NCI-H1105 treated with DMSO at 0.1 percent for 48 hours (cell line): ENCODE results near the gene NEDD4L.
"Not testable (repeated sequence)": the region's sequence is repeated elsewhere in the genome, so short reads cannot be mapped to it uniquely, and the experiment has no call there.

Experiments used
- DNase-seq: peaks from one replicate; lab custom pipeline; 2025; lab: John Stamatoyannopoulos, UW

NEDD4L gene

GRCh38 chr18:58267493-58267892 is 223.5 kb downstream of the NEDD4L start:
- no peak for DNase-seq

DNA sequence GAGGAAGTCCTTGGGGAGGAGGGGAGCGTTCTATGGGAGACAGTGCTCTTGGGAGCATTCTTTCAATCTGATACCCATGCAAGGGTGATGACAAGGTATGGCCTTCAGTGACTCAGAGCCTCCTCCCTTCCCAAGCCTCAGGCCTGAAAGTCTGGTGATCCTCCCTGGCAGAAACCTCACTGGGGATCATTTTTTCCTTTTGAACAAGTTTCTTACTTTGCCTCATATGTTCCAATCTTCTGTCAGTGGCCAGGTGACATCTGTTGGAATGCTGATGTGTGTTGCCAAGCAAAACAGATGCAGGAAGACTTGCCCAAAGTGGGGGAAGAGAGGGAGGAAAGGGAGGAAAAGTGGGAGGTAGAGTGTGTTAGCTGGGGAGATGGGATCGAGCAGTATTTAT is 224.8 kb downstream of the NEDD4L start:
- no peak for DNase-seq

DNA sequence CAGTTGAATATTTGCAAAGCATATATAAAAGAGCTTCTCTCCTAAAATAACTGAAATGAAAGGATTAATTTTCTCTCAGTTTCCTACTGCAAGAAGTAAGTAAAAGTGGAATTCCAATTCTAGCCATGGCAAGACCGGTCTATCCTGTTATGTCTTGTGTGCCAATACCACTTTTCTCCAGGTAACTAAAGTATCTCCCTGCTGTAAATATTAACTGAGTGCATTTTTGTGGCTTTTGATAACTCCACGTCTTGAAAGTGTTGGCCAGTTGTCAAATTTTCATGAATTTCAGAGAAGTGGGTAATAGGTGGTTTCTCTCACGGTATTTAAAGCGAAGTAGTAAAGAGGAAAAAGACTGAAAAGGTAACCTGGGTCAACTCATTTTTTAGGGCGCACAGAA is 225.9 kb downstream of the NEDD4L start:
- peak; percentile 49 for DNase-seq

GRCh38 chr18:58270396-58270795 is 226.4 kb downstream of the NEDD4L start:
- no peak for DNase-seq

DNA sequence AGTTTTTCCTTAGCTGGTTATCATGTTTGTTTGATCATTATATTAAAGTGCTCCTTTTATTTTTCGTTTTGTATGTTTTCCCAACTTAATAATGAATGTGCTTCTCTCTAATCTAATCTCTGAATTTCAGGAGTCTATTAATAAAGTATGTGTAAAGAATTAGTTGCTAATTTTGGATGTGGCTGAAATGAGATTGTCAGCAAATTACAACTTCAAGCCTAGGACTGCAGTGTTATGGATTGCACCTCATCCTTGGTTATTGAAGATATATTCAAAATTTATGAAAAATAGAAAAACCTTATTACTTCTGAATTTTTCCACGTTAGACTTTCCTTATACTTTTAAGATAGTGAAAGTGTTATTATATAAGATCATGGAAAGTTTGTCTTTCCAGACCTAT is 227.7 kb downstream of the NEDD4L start:
- no peak for DNase-seq

DNA sequence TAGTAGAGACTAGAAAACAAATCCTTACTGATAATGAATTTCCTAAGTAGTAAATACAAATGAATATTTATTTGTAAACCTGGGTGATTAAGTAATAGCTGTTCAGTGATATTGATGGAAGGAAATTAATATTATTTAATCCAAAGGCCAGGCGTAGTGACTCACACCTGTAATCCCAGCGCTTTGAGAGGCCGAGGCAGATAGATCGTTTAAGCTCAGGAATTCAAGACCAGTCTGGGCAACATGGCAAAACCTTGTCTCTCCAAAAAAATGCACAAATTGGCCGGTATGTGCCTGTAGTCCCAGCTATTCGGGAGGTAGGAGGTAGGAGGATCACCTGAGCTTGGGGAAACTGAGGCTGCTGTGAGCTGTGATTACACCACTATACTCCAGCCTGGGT is 228.2 kb downstream of the NEDD4L start:
- no peak for DNase-seq

GRCh38 chr18:58272779-58273435 is 228.9 kb downstream of the NEDD4L start:
- DNase-seq: no peak

DNA sequence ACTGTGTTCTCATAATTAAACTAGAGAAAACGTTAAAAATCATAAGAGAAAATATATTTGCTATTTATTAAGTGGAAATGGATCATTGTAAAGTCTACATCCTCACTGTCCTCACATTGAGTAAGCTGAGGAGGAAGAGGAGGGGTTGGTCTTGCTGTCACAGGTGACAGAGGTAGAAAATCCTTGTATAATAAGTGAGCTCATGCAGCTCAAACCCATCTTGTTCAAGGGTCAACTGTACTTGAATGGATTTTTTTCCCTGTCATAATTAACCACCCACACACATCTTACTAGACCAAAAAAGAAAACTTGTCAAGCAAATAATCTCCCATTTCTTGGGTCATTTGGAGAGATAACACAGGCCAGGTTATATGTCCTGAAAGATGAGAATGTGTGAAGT is 231.2 kb downstream of the NEDD4L start:
- no peak for DNase-seq

DNA sequence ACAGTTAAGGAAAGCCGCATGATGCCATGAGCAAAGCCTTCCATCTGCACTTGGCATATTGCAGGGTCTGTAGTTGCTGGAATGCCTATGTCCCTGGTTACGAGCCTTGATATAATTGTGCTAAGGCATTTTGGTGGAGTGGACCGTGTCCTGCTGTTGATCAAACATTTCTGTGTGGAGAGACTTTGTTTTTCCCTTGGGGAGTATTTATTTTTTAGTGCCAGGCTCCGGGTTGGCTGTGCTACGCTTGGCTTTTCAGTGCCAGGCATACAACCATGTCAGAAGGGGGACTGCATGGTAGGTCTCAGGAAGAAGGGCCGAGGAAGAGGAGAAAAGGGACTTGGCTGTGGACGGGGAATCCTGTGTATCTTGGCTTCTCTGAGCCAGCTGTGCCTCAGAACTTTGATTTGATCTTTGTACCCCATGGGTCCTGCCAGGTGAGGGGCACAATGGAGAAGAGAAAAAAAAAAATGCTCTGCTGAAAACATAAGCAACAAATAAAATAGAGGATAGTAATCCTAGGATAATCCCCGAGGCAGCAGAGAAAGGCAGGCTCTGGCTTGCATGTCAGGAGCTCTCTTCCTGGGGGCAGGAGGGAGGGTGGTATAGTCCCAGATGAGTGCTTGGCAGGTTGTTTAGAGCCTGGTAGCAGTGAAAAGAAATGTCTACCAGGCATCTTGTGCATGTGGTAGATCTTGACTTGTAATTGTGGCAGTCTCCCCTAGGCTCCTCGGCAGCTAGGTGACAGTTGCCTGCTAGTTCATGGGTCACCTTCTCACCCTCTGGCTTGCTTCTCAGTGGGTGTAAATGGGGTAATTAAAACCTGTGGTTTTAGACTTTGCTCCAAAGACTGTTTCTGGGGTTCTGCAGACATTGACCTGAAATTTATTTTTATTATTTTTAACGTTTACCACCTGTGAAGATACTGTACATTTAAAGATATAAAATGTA is 233.0 kb downstream of the NEDD4L start:
- no peak for DNase-seq

DNA sequence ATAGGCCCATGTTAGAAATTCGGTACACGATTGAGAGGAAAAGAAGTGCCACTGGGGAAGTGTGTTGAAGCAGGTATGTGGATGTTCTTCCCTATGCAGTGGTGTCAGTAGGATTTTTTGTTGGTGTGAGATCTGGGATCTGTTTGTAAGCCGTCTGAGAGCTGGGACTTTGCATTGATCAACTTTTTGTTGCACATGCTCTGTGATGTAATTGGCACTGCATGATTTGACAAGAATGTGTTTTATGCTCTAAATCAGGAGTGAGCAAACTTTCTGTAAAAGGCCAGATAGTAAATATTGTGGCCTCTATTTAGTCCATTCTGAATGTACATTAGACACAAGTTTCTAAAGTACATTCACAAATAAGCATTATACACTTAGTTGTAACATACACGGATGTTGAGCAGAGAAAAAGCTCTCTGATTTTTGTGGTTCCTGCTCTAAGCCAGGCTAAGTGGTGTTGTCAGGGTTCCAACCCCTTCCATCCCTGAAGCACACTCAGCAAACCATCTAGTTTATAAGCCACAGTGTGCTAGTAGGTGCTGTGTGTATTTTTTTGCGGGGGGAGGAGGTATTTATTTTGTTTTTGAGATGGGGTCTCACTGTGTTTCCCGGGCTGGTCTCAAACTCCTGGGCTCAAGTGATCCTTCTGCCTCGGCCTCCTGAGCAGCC is 235.6 kb downstream of the NEDD4L start:
- no peak for DNase-seq

DNA sequence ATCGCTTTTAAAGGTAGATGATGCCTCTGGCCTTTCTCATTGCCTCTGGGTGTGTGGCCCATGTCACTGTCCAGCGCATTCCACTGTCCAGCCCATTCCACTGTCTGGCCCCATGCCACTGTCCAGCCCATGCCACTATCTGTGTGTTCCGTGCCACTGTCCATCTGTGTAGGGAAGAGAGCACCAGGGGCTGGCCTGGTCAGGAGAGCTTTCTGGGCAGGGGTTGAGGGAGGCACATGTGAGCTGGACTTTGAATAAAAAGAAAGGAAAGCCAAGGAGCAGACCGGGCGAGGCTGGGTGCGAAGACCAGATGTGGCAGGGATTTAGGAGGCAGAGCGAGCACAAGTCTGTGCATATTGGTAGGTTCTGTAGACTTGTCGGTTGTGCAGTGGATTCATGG is 236.2 kb downstream of the NEDD4L start:
- no peak for DNase-seq

GRCh38 chr18:58282872-58283271 is 238.8 kb downstream of the NEDD4L start:
- not testable (repeated sequence) for DNase-seq

GRCh38 chr18:58284699-58285448 is 240.8 kb downstream of the NEDD4L start:
- no peak for DNase-seq

DNA sequence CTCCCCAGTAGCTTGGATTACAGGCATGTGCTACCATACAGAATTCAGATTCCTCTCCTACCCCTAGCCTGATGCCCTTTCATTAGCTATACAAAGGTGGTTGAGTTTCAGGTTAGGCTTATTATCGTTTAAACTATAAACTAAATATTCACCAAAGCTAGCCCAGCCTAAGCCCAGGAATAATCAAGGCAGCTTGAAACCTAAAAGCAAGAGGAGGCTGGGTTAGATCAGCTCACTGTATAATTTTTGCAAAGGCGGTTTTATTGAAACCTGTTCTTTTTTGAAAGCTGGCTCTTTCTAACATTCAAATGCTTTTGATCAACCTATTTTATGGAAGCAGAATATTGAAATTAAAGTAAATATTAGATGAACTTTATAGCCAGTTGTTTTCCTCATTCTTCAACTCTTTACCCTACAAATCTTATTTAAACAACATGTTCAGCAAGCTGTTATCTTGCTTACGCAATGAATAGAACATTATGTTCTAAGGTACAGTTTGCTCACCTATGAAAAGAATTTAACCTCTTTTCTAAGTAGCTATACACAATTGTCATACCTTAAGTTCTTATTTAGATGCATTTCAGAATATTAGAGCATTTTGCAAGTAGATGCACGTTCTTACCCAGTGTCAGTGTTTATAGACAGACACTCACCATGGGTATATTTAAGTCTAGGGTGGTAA is 241.6 kb downstream of the NEDD4L start:
- DNase-seq: no peak

GRCh38 chr18:58286632-58287352 is 242.8 kb downstream of the NEDD4L start:
- DNase-seq: no peak

GRCh38 chr18:58287353-58288274 is 243.6 kb downstream of the NEDD4L start:
- DNase-seq: no peak

- DNase-seq: no peak
Measured at GRCh38 chr18:58288921-58289797, 245.1 kb downstream of the NEDD4L start.

DNA sequence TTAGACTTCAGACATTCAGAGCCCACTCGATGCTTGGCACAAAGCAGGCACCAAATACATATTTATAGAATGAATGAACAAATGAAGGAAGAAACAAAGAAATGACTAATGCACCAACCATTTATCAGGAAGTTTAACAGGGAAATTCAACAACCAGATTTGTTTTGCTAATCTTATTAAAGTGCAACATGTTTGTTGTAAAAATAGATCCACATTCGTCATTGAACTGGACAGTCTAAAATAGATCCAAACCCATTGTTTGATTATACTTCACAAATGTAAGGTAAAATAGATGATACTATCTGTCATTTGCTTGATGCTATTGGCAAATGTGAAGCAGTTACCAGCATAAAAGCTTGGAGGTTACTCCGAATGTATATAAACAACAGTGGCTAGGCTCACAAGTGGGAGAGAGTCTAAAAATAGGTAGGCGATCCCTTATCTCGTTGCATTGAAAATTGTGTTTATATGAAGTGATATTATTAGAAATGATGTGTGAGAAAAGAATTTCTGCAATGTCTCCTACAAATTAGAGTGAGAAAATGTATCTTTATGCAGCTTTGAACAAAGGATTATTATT is 246.2 kb downstream of the NEDD4L start:
- DNase-seq: no peak
